H54 (cell line): ENCODE data around the gene ATP6V0A1.
"Not testable (repeated sequence)": the region's sequence is repeated elsewhere in the genome, so short reads cannot be mapped to it uniquely, and the experiment has no call there.

Experiments used
- DNase-seq: peaks from one replicate; pipeline ENCODE4 v3.0.0; 2011; ENCODE audit warnings: low spot score, mixed read lengths; ENCODE audit not compliant: insufficient read length
- FAIRE-seq: peaks from 3 replicates; lab custom pipeline; 2011; peaks lifted over from hg19 to GRCh38; lab: Jason Lieb, UNC
- POLR2A ChIP-seq: IDR thresholded peaks from 2 replicates; pipeline ENCODE4 v1.6.1; 2011; ENCODE audit warnings: low read depth, mild to moderate bottlenecking, low read length

Gene ATP6V0A1

DNA sequence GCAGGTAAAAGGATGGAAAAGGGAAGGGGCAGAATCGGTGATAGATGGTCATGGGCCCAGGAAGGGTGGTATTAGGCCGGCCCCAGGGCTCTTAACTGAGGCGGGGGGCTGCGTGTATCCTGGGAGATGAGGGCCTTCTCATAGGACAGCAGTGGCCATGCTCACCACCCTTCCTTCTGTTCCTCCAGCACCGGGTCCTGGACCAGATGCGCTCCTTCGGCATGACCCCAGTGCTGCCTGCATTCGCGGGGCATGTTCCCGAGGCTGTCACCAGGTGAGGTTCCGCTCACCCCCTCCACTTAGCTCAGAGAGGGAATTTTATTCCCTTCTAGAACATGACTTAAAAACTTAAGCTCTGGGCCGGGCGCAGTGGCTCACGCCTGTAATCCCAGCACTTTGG is 79.8 kb downstream of the ATP6V0A1 start:
- no peak for TF ChIP-seq POLR2A
- FAIRE-seq: no peak

GRCh38 chr17:42540558-42540957 is 81.9 kb downstream of the ATP6V0A1 start:
- not testable (repeated sequence) for DNase-seq, FAIRE-seq

More for the DNA sequence above, 79.8 kb downstream of the ATP6V0A1 start:
- DNase-seq: no peak

DNA sequence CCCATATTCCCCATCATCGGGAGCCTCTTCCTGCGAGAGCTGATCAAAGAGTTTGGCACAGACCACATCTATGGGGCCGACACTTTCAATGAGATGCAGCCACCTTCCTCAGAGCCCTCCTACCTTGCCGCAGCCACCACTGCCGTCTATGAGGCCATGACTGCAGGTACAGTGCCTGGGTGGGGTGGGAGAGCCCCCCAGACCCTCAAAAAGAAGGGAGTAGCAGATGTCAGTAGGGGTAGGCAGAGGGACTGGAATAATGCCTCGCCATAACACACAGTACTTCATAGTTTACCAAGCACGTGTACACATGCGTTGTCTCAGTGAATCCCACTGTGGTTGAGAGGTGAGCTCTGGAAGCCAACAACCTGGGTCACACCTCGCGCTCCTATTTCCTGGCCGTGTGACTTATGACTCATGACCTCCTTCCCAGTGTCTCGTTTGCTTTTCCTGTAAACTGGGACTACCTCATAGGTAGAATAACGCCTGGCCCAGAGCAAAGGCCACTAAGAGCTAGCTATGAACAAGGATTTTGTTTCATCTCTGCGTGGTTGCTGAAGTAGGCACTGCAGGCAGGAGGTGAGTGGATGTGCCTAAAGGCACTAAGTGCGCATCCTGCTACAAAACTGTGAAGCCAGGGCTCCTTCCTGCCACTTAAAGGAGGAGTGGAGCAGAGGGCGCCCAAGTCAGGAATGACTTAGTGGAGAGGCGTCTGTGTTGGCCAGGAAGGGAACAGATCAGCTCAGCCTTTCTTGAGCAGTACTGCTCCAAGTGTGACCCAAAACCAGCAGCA is 82.6 kb downstream of the ATP6V0A1 start:
- DNase-seq (no peak), FAIRE-seq (no peak)
- TF ChIP-seq POLR2A: no peak

DNA sequence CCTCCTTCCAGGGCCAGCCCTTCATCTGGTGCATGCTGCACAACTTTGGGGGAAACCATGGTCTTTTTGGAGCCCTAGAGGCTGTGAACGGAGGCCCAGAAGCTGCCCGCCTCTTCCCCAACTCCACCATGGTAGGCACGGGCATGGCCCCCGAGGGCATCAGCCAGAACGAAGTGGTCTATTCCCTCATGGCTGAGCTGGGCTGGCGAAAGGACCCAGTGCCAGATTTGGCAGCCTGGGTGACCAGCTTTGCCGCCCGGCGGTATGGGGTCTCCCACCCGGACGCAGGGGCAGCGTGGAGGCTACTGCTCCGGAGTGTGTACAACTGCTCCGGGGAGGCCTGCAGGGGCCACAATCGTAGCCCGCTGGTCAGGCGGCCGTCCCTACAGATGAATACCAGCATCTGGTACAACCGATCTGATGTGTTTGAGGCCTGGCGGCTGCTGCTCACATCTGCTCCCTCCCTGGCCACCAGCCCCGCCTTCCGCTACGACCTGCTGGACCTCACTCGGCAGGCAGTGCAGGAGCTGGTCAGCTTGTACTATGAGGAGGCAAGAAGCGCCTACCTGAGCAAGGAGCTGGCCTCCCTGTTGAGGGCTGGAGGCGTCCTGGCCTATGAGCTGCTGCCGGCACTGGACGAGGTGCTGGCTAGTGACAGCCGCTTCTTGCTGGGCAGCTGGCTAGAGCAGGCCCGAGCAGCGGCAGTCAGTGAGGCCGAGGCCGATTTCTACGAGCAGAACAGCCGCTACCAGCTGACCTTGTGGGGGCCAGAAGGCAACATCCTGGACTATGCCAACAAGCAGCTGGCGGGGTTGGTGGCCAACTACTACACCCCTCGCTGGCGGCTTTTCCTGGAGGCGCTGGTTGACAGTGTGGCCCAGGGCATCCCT is 84.8 kb downstream of the ATP6V0A1 start:
- DNase-seq (no peak), FAIRE-seq (no peak)
- TF ChIP-seq POLR2A: no peak

- no peak for FAIRE-seq
- DNase-seq: no peak
- TF ChIP-seq POLR2A: no peak
Observed at GRCh38 chr17:42544874-42545283, 86.2 kb downstream of the ATP6V0A1 start.

GRCh38 chr17:42545755-42546505 is 87.3 kb downstream of the ATP6V0A1 start:
- not testable (repeated sequence) for FAIRE-seq, DNase-seq

GRCh38 chr17:42547001-42547461 is 88.4 kb downstream of the ATP6V0A1 start:
- no peak for DNase-seq
- no peak for FAIRE-seq
- TF ChIP-seq POLR2A: no peak

DNA sequence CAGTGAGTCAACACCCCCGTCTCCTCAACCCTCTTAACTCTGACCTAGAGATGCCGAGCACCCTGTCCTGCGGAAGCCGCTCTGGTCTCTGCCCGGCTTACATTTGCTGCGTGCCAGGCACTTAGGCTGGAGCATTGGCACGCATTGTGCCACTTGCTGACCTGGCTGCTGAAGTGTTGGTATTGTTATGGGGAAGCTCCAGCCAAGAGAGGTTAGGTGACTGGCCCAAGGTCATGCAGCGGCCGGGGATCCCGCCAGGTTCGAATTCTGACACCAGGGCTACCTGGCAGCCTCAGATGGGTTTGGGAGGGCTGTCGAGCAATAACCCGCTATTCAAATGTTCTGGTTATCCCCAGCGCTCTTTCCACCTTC is 89.0 kb downstream of the ATP6V0A1 start:
- FAIRE-seq (no peak), DNase-seq (no peak)
- no peak for TF ChIP-seq POLR2A

GRCh38 chr17:42548070-42548837 is 89.6 kb downstream of the ATP6V0A1 start:
- no peak for FAIRE-seq
- TF ChIP-seq POLR2A: no peak
- DNase-seq: no peak

GRCh38 chr17:42548993-42549755 is 90.5 kb downstream of the ATP6V0A1 start:
- FAIRE-seq (no peak), DNase-seq (no peak)
- no peak for TF ChIP-seq POLR2A

DNA sequence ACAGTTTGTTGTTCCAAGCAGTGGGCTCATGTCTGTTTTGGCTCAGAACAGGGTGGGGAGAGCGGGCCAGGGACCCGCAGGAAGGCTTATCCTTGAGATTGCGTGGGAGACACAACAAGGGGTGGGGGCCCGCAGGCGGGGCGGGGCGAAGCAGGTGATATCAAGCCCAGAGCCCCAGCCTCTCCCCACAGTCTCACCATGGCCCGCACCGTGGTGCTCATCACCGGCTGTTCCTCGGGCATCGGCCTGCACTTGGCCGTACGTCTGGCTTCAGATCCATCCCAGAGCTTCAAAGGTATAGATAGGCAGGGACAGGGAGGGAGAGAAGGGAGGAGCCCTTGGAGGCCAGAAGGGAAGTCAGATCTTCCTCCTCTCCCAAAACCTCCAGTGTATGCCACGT is 94.1 kb downstream of the ATP6V0A1 start, which contains the start of gene HSD17B1:
Gene HSD17B1, plus strand, starts transcription at position 188 of the 400 bp plus-strand sequence. Its CDS starts 11 bp downstream, at position 199.
- not testable (repeated sequence) for FAIRE-seq, DNase-seq

- FAIRE-seq (no peak), DNase-seq (no peak)
- no peak for TF ChIP-seq POLR2A
Observed at GRCh38 chr17:42553161-42553818, 94.6 kb downstream of the ATP6V0A1 start.
